GM12878 (cell line): ENCODE data around the gene PHAF1. TPM values are rescaled to one million over a fixed set of nuclear protein-coding genes. Genes with fewer than 3 reads are reported as not detected.

ENCODE experiments used
- ATAC-seq: fragments of 200-7000 bp; cut with Tn5 transposase; 3 replicates; pipeline ENCODE4 v1.9.1; 2020; ENCODE audit warnings: mild to moderate bottlenecking, moderate library complexity
- BruUV-seq: library from RNA; stranded (reverse); fragments of 400-500 nt; replicated peaks from 2 replicates; lab custom pipeline; 2021; lab: Mats Ljungman, UMichigan
- CTCF ChIA-PET: fragments of 300-600 bp; sonication (Branson Sonifier 250); formaldehyde crosslinking; extraction: SDS; loops from one replicate; lab custom pipeline; 2021; ENCODE audit warnings: inconsistent platforms; lab: Yijun Ruan, JAX
- POLR2A ChIA-PET: fragments of 350-600 bp; formaldehyde crosslinking; extraction: SDS; loops from one replicate; lab custom pipeline; 2021; ENCODE audit warnings: inconsistent platforms; lab: Charles Lee
- RAD21 ChIA-PET: fragments of 300-600 bp; sonication (Branson Sonifier 250); formaldehyde crosslinking; loops from one replicate; lab custom pipeline; 2023; ENCODE audit warnings: antibody characterized with exemption; ENCODE audit not compliant: unreplicated experiment; lab: Charles Lee
- SMC1A ChIA-PET: fragments of 300-600 bp; sonication (Branson Sonifier 250); formaldehyde crosslinking; loops from one replicate; lab custom pipeline; 2023; ENCODE audit not compliant: unreplicated experiment, uncharacterized antibody; lab: Charles Lee
- DNase-seq: peaks from one replicate; pipeline ENCODE4 v3.0.0-alpha.2; 2011; ENCODE audit warnings: low read depth, low spot score
- FAIRE-seq: peaks from 3 replicates; lab custom pipeline; 2011; peaks lifted over from hg19 to GRCh38; lab: Jason Lieb, UNC
- H2AFZ ChIP-seq: 2 replicates; pipeline ENCODE4 v1.6.0; 2011; ENCODE audit warnings: low read depth, low read length, control low read depth; ENCODE audit not compliant: control insufficient read depth
- H3K27ac ChIP-seq: 2 replicates; pipeline ENCODE4 v1.5.1; 2011; ENCODE audit warnings: control low read depth; ENCODE audit not compliant: control insufficient read depth, insufficient read depth
- H3K27me3 ChIP-seq, 2 experiments: replicated peaks in 1 of 2; 2 replicates each; pipeline versions ENCODE4 v1.6.0 to v1.6.1; 2011; ENCODE audit warnings: low read length in 1 of 2; ENCODE audit not compliant: control insufficient read depth in 2 of 2, insufficient read depth in 2 of 2
- H3K36me3 ChIP-seq, 2 experiments: 2 replicates each; pipeline ENCODE4 v1.5.1; 2011; ENCODE audit warnings: low read length in 1 of 2; ENCODE audit not compliant: control insufficient read depth in 2 of 2, insufficient read depth in 2 of 2
- H3K4me1 ChIP-seq: 2 replicates; pipeline ENCODE4 v1.6.1; 2011; ENCODE audit warnings: mild to moderate bottlenecking, low read length, moderate library complexity, mixed read lengths; ENCODE audit not compliant: control insufficient read depth, insufficient read depth
- H3K4me2 ChIP-seq: 2 replicates; pipeline ENCODE4 v1.6.0; 2011; ENCODE audit warnings: control low read depth; ENCODE audit not compliant: control insufficient read depth, insufficient read depth
- H3K4me3 ChIP-seq: fragments of 200-600 bp; sonication (generic); 2 replicates; pipeline ENCODE4 v1.5.1; 2016
- H3K79me2 ChIP-seq: 2 replicates; pipeline ENCODE4 v1.6.0; 2011; ENCODE audit warnings: low read length; ENCODE audit not compliant: control insufficient read depth, insufficient read depth
- H3K9ac ChIP-seq: 2 replicates; pipeline ENCODE4 v1.8.0; 2011; ENCODE audit warnings: low read length, control low read depth, mixed read lengths; ENCODE audit not compliant: control insufficient read depth, insufficient read depth
- H3K9me3 ChIP-seq: replicated peaks from 3 replicates; pipeline ENCODE4 v1.5.1; 2011; ENCODE audit warnings: mild to moderate bottlenecking, low read length; ENCODE audit not compliant: control insufficient read depth, insufficient read depth
- H4K20me1 ChIP-seq: 2 replicates; pipeline ENCODE4 v1.6.0; 2011; ENCODE audit not compliant: control insufficient read depth, insufficient read depth
- BCL3 ChIP-seq: IDR thresholded peaks from 2 replicates; pipeline ENCODE4 v1.6.1; 2011; ENCODE audit warnings: borderline replicate concordance, low read depth, mild to moderate bottlenecking, moderate library complexity, low read length; ENCODE audit not compliant: insufficient read depth, poor library complexity, severe bottlenecking
- ETV6 ChIP-seq, 2 experiments: fragments of 450-650 bp in 1 of 2; IDR thresholded peaks in 1 of 2; conservative IDR thresholded peaks in 1 of 2; 2 replicates each; pipeline ENCODE4 v1.6.1; 2014; ENCODE audit warnings: antibody characterized with exemption in 1 of 2, borderline replicate concordance in 1 of 2, low read depth in 1 of 2, mild to moderate bottlenecking in 1 of 2, moderate library complexity in 1 of 2
- IKZF1 ChIP-seq: fragments of 450-650 bp; conservative IDR thresholded peaks from 2 replicates; pipeline ENCODE4 v1.6.1; 2017; ENCODE audit warnings: antibody characterized with exemption, mild to moderate bottlenecking
- JUND ChIP-seq: IDR thresholded peaks from 2 replicates; pipeline ENCODE4 v1.6.1; 2012; ENCODE audit warnings: low read depth, mild to moderate bottlenecking, low read length, improper control_type of control experiment, moderate library complexity
- LARP7 ChIP-seq: fragments of 450-650 bp; IDR thresholded peaks from 2 replicates; pipeline ENCODE4 v1.6.1; 2017; ENCODE audit warnings: mild to moderate bottlenecking
- NFIC ChIP-seq: IDR thresholded peaks from 2 replicates; pipeline ENCODE4 v1.6.1; 2012; ENCODE audit warnings: low read depth, mild to moderate bottlenecking, inconsistent platforms, low read length, moderate library complexity
- RB1 ChIP-seq: fragments of 450-650 bp; formaldehyde crosslinking; IDR thresholded peaks from 2 replicates; pipeline ENCODE4 v1.6.1; 2017; ENCODE audit warnings: mild to moderate bottlenecking, borderline replicate concordance
- RELA ChIP-seq: fragments of 450-650 bp; IDR thresholded peaks from 2 replicates; pipeline ENCODE4 v1.8.0; 2014; ENCODE audit warnings: borderline replicate concordance; ENCODE audit not compliant: partially characterized antibody
- RFX5 ChIP-seq: IDR thresholded peaks from 2 replicates; pipeline ENCODE4 v1.6.1; 2011; ENCODE audit warnings: low read depth, low read length, improper control_type of control experiment
- WGBS: methylation state at CpG from one replicate; pipeline ENCODE4 v1.1.6; 2016; ENCODE audit warnings: low lambda C conversion rate; ENCODE audit not compliant: insufficient replicate concordance, insufficient coverage; ENCODE audit errors: missing lambda C conversion rate; 5-methylcytosine and 5-hydroxymethylcytosine counted together
- in situ Hi-C: fragments of 300-500 bp; cut with MboI; formaldehyde crosslinking; loops from 9 replicates; pipeline ENCODE4 v1.14.3; 2018; ENCODE audit warnings: mixed read lengths
- intact Hi-C: fragments of 100-400 bp; cut with micrococcal nuclease; formaldehyde crosslinking; loops from one replicate; pipeline ENCODE4 v1.14.2; 2022; ENCODE audit not compliant: unreplicated experiment
- polyA plus RNA-seq, 11 experiments: library from polyadenylated mRNA; depleted of rRNA in 4 of 11; unstranded in 6 of 11; stranded (reverse) in 5 of 11; fragments of >200 nt; fragmentation: Nextera tagmentation in 4 of 11; fragmentation: Illumina TruSeq in 1 of 11; extraction: Ambion mirVana in 4 of 11; extraction: Trizol in 1 of 11; gene quantifications; 1 replicate in 1 of 11; 2 replicates in 10 of 11; pipeline versions ENCODE4 v1.2.1 to v1.2.3, GENCODE V29; 2011 to 2016; ENCODE audit warnings: inconsistent platforms in 2 of 11, missing spikeins in 2 of 11, low read depth in 1 of 11
- total RNA-seq, 4 experiments: library from RNA; depleted of rRNA in 3 of 4; stranded (reverse); fragments of >200 nt in 3 of 4; fragmentation: Illumina TruSeq in 1 of 4; extraction: Trizol in 1 of 4; gene quantifications; 2 replicates each; pipeline versions ENCODE4 v1.2.1 to v1.2.3, GENCODE V29; 2013 to 2021
- TF ChIP-seq, protein P1 (sequence below): IDR thresholded peaks from 2 replicates; pipeline ENCODE4 v1.6.1; 2011; ENCODE audit warnings: low read depth, mild to moderate bottlenecking, low read length, moderate library complexity, borderline replicate concordance; ENCODE audit errors: extremely low read depth
- TF ChIP-seq, protein P2 (sequence below): fragments of 450-650 bp; formaldehyde crosslinking; IDR thresholded peaks from 2 replicates; pipeline ENCODE4 v1.4.0; 2020; ENCODE audit warnings: mild to moderate bottlenecking, moderate library complexity
- TF ChIP-seq, protein P3 (sequence below): fragments of 450-650 bp; IDR thresholded peaks from 2 replicates; pipeline ENCODE4 v1.6.1; 2017; ENCODE audit warnings: mild to moderate bottlenecking, moderate library complexity

PHAF1 gene
- total and polyA plus RNA-seq, 10 of the 15 experiments (the other 5 are each of a cell fraction or from before 2014, with no cell fraction given) = 4.5 to 20.9 (median 14.9) TPM

DNA sequence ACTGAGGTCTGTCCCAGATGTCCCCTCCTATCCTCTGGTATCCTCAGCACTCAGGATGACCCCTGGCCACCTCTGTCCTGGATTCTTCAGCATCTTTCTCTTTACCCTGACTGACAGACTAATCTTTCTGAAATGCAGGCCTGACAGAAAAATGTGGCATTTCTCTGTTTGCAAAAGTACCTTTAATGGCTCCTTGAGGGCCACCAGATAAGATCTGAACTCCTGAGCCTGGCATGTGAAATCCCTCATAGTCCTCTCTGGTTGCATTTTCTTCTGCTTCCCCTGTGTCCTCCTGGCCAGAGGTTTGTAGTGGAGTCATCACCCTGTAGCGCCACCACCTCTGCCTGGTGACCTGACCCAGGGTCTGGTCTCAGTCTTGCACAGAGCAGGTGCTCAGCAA, 87.1 kb downstream of the PHAF1 start:
- FAIRE-seq = no peak
- intact Hi-C loops = no loop called here
- peaks cover 5% of the 10 kb centered on the region; the same call in 1 of the 2 replicates for H3K4me1 ChIP-seq
- ChIA-PET SMC1A (interaction anchor here (0.9 kb wide), 1 partner anchor 50 kb away, joined by 3 read pairs; the partner anchor contains the start of gene FHOD1), POLR2A (no interaction called here), RAD21 (no interaction called here), CTCF (interaction anchor here (0.7 to 1.9 kb wide), 7 partner anchors 8 to 243 kb away, joined by 3 to 6 read pairs (median 4); no protein-coding TSS in a partner anchor)
- H3K9me3 ChIP-seq = no peaks in the 10 kb centered on the region
- no peak overlapping the region for H2AFZ ChIP-seq
- in situ Hi-C loops = no loop called here
- peaks cover 19 to 42% of the 10 kb centered on the region in 2 experiments for H3K36me3 ChIP-seq
- H3K4me2 ChIP-seq = peak overlapping the region; percentile 17; the same call in 1 of the 2 replicates
- H4K20me1 ChIP-seq = peaks cover 7% of the 10 kb centered on the region
- no peak overlapping the region for H3K9ac ChIP-seq
- no TSS peak for BruUV-seq
- TF ChIP-seq, protein P1, sequence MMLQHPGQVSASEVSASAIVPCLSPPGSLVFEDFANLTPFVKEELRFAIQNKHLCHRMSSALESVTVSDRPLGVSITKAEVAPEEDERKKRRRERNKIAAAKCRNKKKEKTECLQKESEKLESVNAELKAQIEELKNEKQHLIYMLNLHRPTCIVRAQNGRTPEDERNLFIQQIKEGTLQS = no peak
- TF ChIP-seq JUND = no peak
- TF ChIP-seq IKZF1 = no peak
- TF ChIP-seq, protein P2, sequence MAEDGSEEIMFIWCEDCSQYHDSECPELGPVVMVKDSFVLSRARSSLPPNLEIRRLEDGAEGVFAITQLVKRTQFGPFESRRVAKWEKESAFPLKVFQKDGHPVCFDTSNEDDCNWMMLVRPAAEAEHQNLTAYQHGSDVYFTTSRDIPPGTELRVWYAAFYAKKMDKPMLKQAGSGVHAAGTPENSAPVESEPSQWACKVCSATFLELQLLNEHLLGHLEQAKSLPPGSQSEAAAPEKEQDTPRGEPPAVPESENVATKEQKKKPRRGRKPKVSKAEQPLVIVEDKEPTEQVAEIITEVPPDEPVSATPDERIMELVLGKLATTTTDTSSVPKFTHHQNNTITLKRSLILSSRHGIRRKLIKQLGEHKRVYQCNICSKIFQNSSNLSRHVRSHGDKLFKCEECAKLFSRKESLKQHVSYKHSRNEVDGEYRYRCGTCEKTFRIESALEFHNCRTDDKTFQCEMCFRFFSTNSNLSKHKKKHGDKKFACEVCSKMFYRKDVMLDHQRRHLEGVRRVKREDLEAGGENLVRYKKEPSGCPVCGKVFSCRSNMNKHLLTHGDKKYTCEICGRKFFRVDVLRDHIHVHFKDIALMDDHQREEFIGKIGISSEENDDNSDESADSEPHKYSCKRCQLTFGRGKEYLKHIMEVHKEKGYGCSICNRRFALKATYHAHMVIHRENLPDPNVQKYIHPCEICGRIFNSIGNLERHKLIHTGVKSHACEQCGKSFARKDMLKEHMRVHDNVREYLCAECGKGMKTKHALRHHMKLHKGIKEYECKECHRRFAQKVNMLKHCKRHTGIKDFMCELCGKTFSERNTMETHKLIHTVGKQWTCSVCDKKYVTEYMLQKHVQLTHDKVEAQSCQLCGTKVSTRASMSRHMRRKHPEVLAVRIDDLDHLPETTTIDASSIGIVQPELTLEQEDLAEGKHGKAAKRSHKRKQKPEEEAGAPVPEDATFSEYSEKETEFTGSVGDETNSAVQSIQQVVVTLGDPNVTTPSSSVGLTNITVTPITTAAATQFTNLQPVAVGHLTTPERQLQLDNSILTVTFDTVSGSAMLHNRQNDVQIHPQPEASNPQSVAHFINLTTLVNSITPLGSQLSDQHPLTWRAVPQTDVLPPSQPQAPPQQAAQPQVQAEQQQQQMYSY (CRISPR knock-in tag) = no peak
- TF ChIP-seq RELA = no peak
- no peak for TF ChIP-seq NFIC
- TF ChIP-seq RFX5 = no peak
- TF ChIP-seq RB1 = no peak
- no peak for TF ChIP-seq BCL3
- no peak for TF ChIP-seq ETV6 (conservative IDR thresholded peaks at IDR 0.05 in 1 of 2, IDR thresholded peaks at IDR 0.05 in 1 of 2; ENCODE audit: borderline replicate concordance in 1 of 2, low read depth in 1 of 2)
- TF ChIP-seq LARP7 = no peak
- TF ChIP-seq, protein P3, sequence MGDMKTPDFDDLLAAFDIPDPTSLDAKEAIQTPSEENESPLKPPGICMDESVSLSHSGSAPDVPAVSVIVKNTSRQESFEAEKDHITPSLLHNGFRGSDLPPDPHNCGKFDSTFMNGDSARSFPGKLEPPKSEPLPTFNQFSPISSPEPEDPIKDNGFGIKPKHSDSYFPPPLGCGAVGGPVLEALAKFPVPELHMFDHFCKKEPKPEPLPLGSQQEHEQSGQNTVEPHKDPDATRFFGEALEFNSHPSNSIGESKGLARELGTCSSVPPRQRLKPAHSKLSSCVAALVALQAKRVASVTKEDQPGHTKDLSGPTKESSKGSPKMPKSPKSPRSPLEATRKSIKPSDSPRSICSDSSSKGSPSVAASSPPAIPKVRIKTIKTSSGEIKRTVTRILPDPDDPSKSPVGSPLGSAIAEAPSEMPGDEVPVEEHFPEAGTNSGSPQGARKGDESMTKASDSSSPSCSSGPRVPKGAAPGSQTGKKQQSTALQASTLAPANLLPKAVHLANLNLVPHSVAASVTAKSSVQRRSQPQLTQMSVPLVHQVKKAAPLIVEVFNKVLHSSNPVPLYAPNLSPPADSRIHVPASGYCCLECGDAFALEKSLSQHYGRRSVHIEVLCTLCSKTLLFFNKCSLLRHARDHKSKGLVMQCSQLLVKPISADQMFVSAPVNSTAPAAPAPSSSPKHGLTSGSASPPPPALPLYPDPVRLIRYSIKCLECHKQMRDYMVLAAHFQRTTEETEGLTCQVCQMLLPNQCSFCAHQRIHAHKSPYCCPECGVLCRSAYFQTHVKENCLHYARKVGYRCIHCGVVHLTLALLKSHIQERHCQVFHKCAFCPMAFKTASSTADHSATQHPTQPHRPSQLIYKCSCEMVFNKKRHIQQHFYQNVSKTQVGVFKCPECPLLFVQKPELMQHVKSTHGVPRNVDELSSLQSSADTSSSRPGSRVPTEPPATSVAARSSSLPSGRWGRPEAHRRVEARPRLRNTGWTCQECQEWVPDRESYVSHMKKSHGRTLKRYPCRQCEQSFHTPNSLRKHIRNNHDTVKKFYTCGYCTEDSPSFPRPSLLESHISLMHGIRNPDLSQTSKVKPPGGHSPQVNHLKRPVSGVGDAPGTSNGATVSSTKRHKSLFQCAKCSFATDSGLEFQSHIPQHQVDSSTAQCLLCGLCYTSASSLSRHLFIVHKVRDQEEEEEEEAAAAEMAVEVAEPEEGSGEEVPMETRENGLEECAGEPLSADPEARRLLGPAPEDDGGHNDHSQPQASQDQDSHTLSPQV = no peak
- H3K27ac ChIP-seq = no peak overlapping the region
- ATAC-seq = no peak
- no peak overlapping the region for H3K4me3 ChIP-seq
- no peak for DNase-seq
- WGBS = 100% methylated on average over 1 of the region's 1 CpG
- H3K79me2 ChIP-seq = peaks cover 23% of the 10 kb centered on the region
- H3K27me3 ChIP-seq = no peaks in the 10 kb centered on the region
